Neural crest cell (in vitro differentiated cells): ENCODE measurements around the gene PRPSAP2. TPM values are rescaled to one million over a fixed set of nuclear protein-coding genes. Genes with fewer than 3 reads are reported as not detected.
A peak's percentile ranks its signal among the peaks of the same experiment; 100 is the strongest.
"Not testable (repeated sequence)": the region's sequence is repeated elsewhere in the genome, so short reads cannot be mapped to it uniquely, and the experiment has no call there.

Source experiments
- DNase-seq: peaks from one replicate; pipeline ENCODE4 v3.0.0; 2021; ENCODE audit warnings: low read depth, mixed read lengths, low spot score
- H3K27ac Mint-ChIP-seq: one replicate; pipeline ENCODE4 v1.8.0; 2021; ENCODE audit warnings: mild to moderate bottlenecking, mixed read lengths; ENCODE audit not compliant: unreplicated experiment
- H3K27me3 Mint-ChIP-seq: 2 replicates; pipeline ENCODE4 v1.8.0; 2021; ENCODE audit warnings: low read depth, mild to moderate bottlenecking, mixed read lengths
- H3K36me3 Mint-ChIP-seq: 2 replicates; pipeline ENCODE4 v1.8.0; 2021; ENCODE audit warnings: low read depth, mild to moderate bottlenecking, mixed read lengths
- H3K4me1 Mint-ChIP-seq: 2 replicates; pipeline ENCODE4 v1.8.0; 2021; ENCODE audit warnings: mixed read lengths
- H3K4me3 Mint-ChIP-seq: one replicate; pipeline ENCODE4 v1.8.0; 2021; ENCODE audit warnings: mild to moderate bottlenecking, mixed read lengths
- H3K9me3 Mint-ChIP-seq: 2 replicates; pipeline ENCODE4 v1.8.0; 2021; ENCODE audit warnings: mixed read lengths
- total RNA-seq: library from RNA; stranded (reverse); gene quantifications from 2 replicates; pipeline ENCODE4 v1.2.1, GENCODE V29; 2021
- TF ChIP-seq, protein P1 (sequence below): fragments of 200-600 bp; sonication (generic); conservative IDR thresholded peaks from 2 replicates; pipeline ENCODE4 v1.5.0; 2021; ENCODE audit warnings: antibody characterized with exemption, mild to moderate bottlenecking

The PRPSAP2 gene
- total RNA-seq, 1 donor from 2014 or later = 72.4 TPM

DNA sequence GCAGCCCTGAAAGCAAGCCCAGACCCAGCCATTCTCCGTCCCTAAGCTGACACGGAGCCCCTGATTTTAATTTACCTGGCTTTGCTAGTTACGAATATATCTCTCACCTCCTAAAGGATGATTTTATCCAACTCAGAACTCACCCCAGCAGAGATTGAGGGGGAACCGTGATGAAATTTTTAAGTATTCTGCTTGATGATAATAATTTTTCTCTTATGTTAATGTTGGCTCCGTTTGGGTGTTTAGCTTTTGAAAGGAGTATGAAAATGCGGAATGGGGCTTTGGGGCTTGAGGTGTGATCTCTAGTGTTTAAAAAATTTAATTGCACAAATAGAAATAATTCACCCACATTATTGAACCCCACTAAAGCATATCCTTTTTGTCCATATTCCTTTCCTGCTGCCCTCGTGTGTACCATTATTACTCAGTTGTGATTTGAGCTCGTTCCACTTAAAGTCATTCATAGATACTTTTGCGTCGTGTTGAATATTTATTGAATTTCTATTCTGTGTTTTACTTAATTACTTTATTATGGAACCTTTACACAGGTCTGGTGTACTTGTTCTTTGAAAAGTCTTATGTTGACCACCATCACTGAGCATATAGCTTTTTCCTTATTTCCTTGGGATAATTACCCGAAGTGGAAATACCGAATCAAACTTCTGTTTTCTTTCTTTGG, 775 bp downstream of the PRPSAP2 start:
- no peaks in the 10 kb centered on the region for H3K9me3 Mint-ChIP-seq
- H3K36me3 Mint-ChIP-seq = no peaks in the 10 kb centered on the region
- peak overlapping the region; percentile 92 for H3K27ac Mint-ChIP-seq
- H3K4me3 Mint-ChIP-seq = peak overlapping the region; percentile 95
- TF ChIP-seq, protein P1, sequence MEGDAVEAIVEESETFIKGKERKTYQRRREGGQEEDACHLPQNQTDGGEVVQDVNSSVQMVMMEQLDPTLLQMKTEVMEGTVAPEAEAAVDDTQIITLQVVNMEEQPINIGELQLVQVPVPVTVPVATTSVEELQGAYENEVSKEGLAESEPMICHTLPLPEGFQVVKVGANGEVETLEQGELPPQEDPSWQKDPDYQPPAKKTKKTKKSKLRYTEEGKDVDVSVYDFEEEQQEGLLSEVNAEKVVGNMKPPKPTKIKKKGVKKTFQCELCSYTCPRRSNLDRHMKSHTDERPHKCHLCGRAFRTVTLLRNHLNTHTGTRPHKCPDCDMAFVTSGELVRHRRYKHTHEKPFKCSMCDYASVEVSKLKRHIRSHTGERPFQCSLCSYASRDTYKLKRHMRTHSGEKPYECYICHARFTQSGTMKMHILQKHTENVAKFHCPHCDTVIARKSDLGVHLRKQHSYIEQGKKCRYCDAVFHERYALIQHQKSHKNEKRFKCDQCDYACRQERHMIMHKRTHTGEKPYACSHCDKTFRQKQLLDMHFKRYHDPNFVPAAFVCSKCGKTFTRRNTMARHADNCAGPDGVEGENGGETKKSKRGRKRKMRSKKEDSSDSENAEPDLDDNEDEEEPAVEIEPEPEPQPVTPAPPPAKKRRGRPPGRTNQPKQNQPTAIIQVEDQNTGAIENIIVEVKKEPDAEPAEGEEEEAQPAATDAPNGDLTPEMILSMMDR = no peak
- no peak for DNase-seq
- peaks cover 46% of the 10 kb centered on the region for H3K4me1 Mint-ChIP-seq
- no peaks in the 10 kb centered on the region for H3K27me3 Mint-ChIP-seq

DNA sequence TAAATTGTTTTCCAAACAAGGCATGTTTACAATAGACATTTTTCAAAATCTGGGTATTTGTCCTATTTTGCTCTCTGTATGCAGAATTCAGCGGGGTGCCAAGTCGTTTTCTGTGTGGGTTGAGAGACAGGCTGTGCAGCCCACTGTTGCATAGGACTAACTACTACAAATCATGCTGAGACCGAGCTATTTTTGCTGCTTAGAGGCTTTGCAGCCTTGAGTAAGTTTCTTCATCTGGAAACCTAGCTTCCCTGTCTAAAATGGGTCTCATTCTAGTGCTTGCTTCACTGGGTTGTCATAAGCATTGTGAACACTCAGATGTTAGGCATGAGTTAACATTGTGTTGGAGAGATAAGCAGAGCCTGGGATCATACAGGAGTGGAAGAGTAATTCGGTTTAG, 1.3 kb downstream of the PRPSAP2 start:
- peak overlapping the region; percentile 95 for H3K4me3 Mint-ChIP-seq
- TF ChIP-seq, protein P1 = no peak
- H3K4me1 Mint-ChIP-seq = peaks cover 46% of the 10 kb centered on the region
- no peaks in the 10 kb centered on the region for H3K36me3 Mint-ChIP-seq
- no peak for DNase-seq
- no peak overlapping the region for H3K27ac Mint-ChIP-seq
- H3K27me3 Mint-ChIP-seq = no peaks in the 10 kb centered on the region
- H3K9me3 Mint-ChIP-seq = no peaks in the 10 kb centered on the region

DNA sequence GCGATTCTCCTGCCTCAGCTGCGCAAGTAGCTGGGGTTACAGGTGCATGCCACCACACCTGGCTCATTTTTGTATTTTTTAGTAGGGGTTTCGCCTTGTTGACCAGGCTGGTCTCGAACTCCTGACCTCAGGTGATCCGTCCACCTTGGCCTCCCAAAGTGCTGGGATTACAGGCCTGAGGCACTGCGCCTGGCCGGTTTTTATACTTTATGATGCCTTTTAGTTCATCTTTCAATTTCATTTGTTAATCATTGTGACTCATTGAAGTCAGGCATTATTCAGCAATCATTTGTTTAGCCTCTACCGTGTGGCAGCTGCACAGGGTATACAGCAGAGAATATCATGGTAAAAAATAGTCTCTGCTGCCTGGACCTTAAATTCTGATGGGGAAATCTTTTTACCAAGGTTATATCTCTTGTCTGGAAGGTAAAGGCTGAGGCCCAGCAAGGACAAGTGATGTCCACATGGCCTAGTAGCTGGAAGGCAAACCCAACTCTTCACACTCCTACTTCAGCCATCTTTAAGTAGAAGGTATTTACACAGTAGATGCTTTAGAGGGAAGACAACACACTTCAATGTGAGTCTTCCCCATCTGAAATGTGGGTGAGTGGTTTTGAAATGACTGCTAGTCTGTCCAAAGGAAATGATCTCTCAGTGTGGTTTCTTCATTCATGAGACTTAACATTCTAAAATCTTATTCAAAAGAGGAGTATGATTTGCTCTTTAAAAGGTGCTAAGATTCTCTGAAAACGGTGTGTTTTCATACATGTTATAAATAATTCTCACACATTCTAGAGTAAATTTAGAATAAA, 2.4 kb downstream of the PRPSAP2 start:
- TF ChIP-seq, protein P1 = no peak
- no peak for DNase-seq
- Mint-ChIP-seq H3K4me3 (peak overlapping the region; percentile 35), H3K27ac (no peak overlapping the region), H3K36me3 (no peaks in the 10 kb centered on the region), H3K27me3 (no peaks in the 10 kb centered on the region), H3K9me3 (no peaks in the 10 kb centered on the region), H3K4me1 (peaks cover 39% of the 10 kb centered on the region)

DNA sequence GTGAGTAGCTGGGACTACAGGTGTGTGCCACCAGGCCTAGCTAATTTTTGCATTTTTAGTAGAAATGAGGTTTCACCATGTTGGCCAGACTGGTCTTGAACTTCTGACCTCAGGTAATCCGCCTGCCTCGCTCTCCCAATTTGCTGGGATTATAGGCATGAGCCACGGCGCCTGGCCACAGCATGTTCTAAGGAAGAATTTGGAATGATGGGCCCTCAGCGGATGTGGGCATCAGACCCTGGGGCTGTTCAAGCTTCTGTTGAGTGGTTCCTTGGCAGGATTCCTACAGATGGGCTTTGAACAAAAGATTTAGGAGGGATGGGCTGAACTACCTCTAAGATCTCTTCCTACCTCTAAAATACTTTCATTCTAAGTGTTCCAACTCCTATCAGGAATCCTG, 4.1 kb downstream of the PRPSAP2 start:
- H3K4me1 Mint-ChIP-seq = peaks cover 24% of the 10 kb centered on the region
- H3K4me3 Mint-ChIP-seq = peak overlapping the region; percentile 31
- no peaks in the 10 kb centered on the region for H3K36me3 Mint-ChIP-seq
- no peaks in the 10 kb centered on the region for H3K27me3 Mint-ChIP-seq
- TF ChIP-seq, protein P1 = no peak
- no peak for DNase-seq
- no peak overlapping the region for H3K27ac Mint-ChIP-seq
- H3K9me3 Mint-ChIP-seq = no peaks in the 10 kb centered on the region

DNA sequence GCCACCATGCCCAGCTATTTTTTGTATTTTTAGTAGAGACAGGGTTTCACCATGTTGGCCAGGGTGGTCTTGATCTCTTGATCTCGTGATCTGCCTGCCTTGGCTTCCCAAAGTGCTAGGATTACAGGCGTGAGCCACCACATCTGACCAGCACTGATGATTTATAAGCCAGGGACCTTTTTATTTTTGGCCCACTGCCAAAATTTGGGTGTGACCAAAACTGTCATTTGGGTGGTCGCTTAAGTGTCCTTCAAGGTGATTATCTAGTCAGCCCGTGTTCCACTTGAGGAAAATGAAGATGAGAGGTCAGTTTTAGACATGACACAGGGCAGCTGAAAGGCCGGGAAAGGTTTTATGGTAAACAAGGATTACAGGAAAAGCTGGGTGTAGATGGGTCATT, 7.1 kb downstream of the PRPSAP2 start:
- not testable (repeated sequence) for H3K4me3 Mint-ChIP-seq, H3K36me3 Mint-ChIP-seq, H3K27me3 Mint-ChIP-seq, H3K9me3 Mint-ChIP-seq, DNase-seq, H3K4me1 Mint-ChIP-seq, H3K27ac Mint-ChIP-seq
